ENCODE results near the gene C2orf81.

DNA sequence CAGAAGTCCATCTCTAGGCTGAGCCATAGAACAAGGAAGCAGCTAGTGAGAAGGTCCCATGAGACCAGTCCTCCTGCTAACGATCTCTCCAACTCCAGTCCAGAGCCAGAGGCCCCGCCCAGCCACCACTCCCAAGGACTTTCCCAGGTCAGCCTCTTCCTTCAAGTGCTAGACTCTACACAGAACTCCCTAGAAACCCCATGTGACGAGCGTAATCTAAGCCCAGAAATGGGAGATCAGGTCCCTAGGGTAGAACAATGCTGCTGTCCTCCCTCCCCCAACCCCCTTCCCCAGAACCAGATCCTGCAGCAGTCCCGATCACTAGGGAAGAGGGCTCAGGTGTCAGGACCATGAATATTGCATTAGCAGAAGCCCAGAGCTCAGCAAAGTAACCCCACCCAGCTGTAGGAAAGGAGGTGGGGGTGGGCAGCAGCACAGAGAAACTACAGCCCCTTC, 48.2 kb downstream of the C2orf81 start:
- TF ChIP-seq POLR2AphosphoS5 (IDR thresholded peaks at IDR 0.05; ENCODE audit: borderline replicate concordance, low read depth, low read length) = no peak
- no peak for TF ChIP-seq EZH2 (IDR thresholded peaks at IDR 0.05)
